HG02870 (cell line): ENCODE data around the gene MASTL.
"Not testable (repeated sequence)": the region's sequence is repeated elsewhere in the genome, so short reads cannot be mapped to it uniquely, and the experiment has no call there.

ENCODE experiments used
- ATAC-seq: cut with Tn5 transposase; IDR thresholded peaks from one replicate; pipeline ENCODE4 v1.9.1; 2021; ENCODE audit warnings: mild to moderate bottlenecking, moderate library complexity; ENCODE audit not compliant: unreplicated experiment

The MASTL gene

GRCh38 chr10:27155066-27155754, at the start of gene MASTL:
MASTL (plus strand) TSS chr10:27155352; CDS start chr10:27155427, 75 bp downstream.
- peak; percentile 72 for ATAC-seq

- ATAC-seq, result no peak
These were observed 47.0 kb upstream of the MASTL start for GRCh38 chr10:27108165-27108564.

DNA sequence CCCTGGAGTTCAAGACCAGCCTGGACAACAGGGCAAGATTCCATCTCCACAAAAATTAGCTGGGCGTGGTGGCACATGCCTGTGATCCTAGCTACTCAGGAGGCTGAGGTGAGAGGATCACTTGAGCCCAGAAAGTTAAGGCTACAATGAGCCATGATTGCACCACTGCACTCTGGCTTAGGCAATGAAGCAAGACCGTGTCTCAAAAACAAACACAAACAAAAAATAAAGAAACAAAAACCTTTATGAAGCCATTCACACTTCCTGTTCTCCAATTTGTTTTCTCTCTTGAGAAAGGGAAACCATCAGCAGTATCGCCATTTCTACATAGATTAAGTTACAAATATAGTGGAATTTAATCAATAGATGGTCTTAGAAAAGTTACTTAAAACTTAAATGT, 20.8 kb upstream of the MASTL start:
- ATAC-seq, result no peak

GRCh38 chr10:27138277-27138676, 16.9 kb upstream of the MASTL start:
- no peak for ATAC-seq

GRCh38 chr10:27143686-27144085, 11.5 kb upstream of the MASTL start:
- ATAC-seq, result no peak

- no peak for ATAC-seq
These were observed 9.2 kb upstream of the MASTL start for GRCh38 chr10:27145937-27146336.

- no peak for ATAC-seq
These were observed 7.5 kb upstream of the MASTL start for GRCh38 chr10:27147701-27148100.

DNA sequence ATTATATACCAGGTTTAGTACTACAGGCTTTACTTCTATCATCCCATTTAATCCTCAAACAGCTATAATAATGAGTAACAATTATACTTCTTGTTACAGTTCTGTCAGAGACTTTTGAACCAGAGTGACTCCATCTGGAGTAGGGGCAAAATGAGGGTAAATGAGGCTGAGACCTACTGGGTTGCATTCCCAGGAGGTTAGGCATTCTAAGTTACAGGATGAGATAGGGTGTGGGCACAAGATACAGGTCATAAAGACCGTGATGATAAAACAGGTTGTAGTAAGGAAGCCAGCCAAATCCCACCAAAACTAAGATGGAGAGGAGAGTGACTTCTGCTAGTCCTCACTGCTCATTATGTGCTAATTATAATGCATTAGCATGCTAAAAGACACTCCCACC, 4.9 kb upstream of the MASTL start:
- ATAC-seq, result no peak

DNA sequence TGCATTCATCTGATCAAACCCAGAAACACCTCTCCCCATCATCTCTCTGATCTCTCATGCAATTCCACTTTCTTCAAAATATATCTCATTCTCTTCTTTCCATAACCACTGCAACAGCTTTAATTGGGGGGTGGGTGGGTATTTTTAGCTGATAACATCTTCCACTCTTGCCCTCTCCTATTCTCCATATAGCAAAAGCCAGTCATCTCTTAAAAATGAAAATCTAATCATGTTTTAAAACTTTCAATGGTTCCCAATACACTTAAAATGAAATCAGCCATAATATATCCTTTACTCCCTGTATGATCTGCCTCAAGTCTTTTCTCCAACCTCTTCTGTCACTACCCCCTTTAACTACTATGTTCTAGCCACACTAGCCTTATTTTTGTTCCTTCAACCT, 2.5 kb upstream of the MASTL start:
- no peak for ATAC-seq

DNA sequence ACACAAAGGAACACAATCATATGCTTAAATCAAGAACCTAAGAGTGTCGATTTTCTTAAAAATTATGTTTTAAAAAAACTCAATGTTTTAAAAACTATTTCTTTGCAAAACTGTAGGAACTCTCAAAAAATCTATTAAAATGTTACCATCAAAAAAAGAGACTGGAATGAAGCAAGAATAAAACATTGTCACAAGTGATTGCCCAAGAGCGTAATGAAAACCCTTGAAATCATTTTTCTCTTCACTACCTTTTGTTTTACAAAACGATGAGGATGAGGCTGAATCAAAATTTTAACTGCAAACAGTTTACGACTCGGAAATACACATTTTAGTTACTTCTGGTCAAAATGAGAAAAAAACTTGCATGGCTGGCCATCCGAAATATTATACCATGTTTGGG, 1.8 kb upstream of the MASTL start:
- ATAC-seq, result no peak

DNA sequence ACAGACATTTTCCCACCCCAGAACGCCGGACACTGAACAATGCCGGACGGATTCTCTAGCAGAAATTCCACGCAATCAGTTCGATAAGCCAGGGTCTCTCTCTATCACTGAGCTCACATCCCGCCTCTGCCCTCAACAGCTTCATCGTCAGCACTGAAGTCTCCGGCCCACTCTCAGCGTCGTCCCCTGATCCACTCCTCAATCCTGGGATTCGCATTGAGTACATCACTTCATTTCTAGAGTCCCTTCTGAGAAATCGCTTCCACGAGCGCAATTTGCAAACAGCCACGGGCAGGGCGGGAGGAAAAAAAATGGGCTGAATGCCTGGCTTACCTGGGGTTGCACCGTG, 1.3 kb upstream of the MASTL start:
- ATAC-seq, result peak; percentile 4

DNA sequence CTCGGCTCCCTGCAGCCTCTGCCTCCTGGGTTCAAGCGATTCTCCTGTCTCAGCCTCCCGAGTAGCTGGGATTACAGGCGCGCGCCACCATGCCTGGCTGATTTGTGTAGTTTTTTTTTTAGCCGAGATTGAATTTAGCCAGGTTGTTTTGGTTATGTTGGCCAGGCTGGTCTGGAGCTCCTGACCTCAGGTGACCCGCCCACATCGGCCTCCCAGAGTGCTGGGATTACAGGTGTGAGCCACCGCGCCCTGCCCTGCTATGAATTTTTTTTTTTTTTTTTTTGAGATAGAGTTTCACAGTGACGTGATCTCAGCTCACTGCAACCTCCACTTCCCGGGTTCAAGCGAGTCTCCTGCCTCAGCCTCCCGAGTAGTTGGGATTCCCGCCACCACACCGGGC, 1.4 kb downstream of the MASTL start:
- not testable (repeated sequence) for ATAC-seq

GRCh38 chr10:27157150-27157549, 2.0 kb downstream of the MASTL start:
- no peak for ATAC-seq

GRCh38 chr10:27158421-27158820, 3.3 kb downstream of the MASTL start:
- no peak for ATAC-seq

GRCh38 chr10:27169849-27170248, 14.7 kb downstream of the MASTL start:
- no peak for ATAC-seq

DNA sequence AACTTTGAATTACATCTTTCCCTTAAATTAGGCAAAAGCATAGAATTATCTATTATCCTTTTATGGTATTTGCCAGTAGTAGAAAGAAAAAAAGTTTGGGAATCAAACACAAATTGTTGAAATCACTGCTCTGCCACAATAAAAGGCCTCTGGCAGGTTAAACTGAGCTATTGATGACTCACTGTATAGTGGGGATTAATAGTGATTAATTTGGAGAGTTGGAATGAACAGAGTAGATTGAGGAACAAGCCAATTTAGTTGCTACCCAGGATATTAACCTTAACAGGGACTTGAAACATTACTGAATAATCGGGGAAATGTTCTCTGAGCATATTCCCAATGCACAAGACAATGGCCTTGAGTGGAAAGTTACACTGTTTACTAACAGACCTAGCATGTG, 33.1 kb downstream of the MASTL start:
- no peak for ATAC-seq

DNA sequence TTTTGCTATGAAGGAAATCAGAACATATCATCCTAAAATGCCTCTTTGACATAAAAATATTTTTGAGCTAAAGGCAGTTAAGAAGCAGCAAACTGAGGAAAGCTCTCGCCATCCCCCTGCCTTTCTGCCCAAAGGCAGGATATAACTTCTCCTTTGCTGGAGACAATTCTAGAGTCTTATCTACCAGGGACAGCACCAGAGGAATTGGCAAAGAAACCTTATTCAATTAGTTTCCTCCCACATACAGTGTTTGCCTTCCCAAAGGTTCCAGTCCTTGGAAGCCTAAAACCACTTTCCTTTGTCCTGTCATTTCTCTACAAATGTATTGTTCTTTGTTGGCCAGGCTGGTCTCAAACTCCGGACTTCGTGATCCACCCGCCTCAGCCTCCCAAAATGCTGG, 33.7 kb downstream of the MASTL start:
- no peak for ATAC-seq

GRCh38 chr10:27190508-27190907, 35.4 kb downstream of the MASTL start:
- ATAC-seq, result no peak

GRCh38 chr10:27192284-27192683, 37.1 kb downstream of the MASTL start:
- ATAC-seq, result no peak

- ATAC-seq, result no peak
These were observed 42.9 kb downstream of the MASTL start for GRCh38 chr10:27197980-27198620.

DNA sequence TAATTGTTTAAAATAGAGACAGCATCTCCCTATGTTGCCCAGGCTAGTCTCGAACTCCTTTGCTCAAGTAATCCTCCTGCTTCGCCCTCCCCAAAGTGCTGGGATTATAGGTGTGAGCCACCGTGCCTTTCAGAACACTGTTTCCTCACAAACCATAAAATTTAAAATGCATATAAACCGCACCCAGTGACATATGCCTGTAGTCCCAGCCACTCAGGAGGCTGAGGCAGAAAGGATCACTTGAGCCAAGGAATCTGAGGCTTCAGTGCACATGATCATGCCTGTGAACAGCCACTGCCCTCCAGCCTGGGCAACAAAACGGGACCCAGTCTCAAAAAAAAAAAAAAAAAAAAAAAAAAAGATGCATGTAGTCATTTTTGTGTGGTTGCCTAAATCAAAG, 48.7 kb downstream of the MASTL start:
- no peak for ATAC-seq

GRCh38 chr10:27207350-27207749, 52.2 kb downstream of the MASTL start:
- ATAC-seq, result no peak

GRCh38 chr10:27223964-27224363, 68.8 kb downstream of the MASTL start:
- no peak for ATAC-seq
